ENCODE measurements around the gene ANKRD27. TPM values are rescaled to one million over a fixed set of nuclear protein-coding genes. Genes with fewer than 3 reads are reported as not detected.
"Not testable (repeated sequence)": the region's sequence is repeated elsewhere in the genome, so short reads cannot be mapped to it uniquely, and the experiment has no call there.

Gene ANKRD27
- total RNA-seq, 4 donors from 2014 or later = 33.2 to 48.0 (median 38.7) TPM

- no peak for DNase-seq
- no peaks in the 10 kb centered on the region for H3K9me3 ChIP-seq
- H3K27me3 ChIP-seq = no peaks in the 10 kb centered on the region
- H3K36me3 ChIP-seq = peaks cover 0 to 29% (median 0%) of the 10 kb centered on the region in 3 donors
- no peaks in the 10 kb centered on the region for H3K4me1 ChIP-seq
- no peak overlapping the region for H3K4me3 ChIP-seq
- no peak for TF ChIP-seq POLR2A (IDR thresholded peaks at IDR 0.05)
- no peak for TF ChIP-seq CTCF (IDR thresholded peaks at IDR 0.05)
- H3K27ac ChIP-seq = no peak overlapping the region
These were observed 42.5 kb upstream of the ANKRD27 start for GRCh38 chr19:32717496-32717895.

GRCh38 chr19:32716203-32716602 lies 41.2 kb upstream of the ANKRD27 start:
- not testable (repeated sequence) for H3K27ac ChIP-seq, H3K4me1 ChIP-seq, H3K4me3 ChIP-seq, DNase-seq, H3K27me3 ChIP-seq, H3K9me3 ChIP-seq
- peaks cover 0 to 38% (median 0%) of the 10 kb centered on the region in 3 donors for H3K36me3 ChIP-seq

GRCh38 chr19:32711747-32712146 lies 36.8 kb upstream of the ANKRD27 start:
- H3K27me3 ChIP-seq = no peaks in the 10 kb centered on the region
- peaks cover 0 to 58% (median 0%) of the 10 kb centered on the region in 3 donors for H3K36me3 ChIP-seq
- no peaks in the 10 kb centered on the region for H3K9me3 ChIP-seq
- DNase-seq = no peak
- H3K4me1 ChIP-seq = no peaks in the 10 kb centered on the region
- H3K27ac ChIP-seq = no peak overlapping the region
- TF ChIP-seq POLR2A (IDR thresholded peaks at IDR 0.05) (no peak), CTCF (IDR thresholded peaks at IDR 0.05) (no peak)
- no peak overlapping the region for H3K4me3 ChIP-seq

- Histone ChIP-seq H3K27me3 (no peaks in the 10 kb centered on the region), H3K36me3 (peaks cover 0 to 57% (median 0%) of the 10 kb centered on the region in 3 donors), H3K9me3 (peaks cover 0 to 7% (median 3%) of the 10 kb centered on the region in 4 donors), H3K4me3 (no peak overlapping the region), H3K4me1 (no peaks in the 10 kb centered on the region), H3K27ac (no peak overlapping the region)
- DNase-seq = no peak
- TF ChIP-seq CTCF (IDR thresholded peaks at IDR 0.05) (no peak), POLR2A (IDR thresholded peaks at IDR 0.05) (no peak)
These were observed 34.1 kb upstream of the ANKRD27 start for GRCh38 chr19:32709032-32709431.

GRCh38 chr19:32708457-32708856 lies 33.5 kb upstream of the ANKRD27 start:
- TF ChIP-seq POLR2A (IDR thresholded peaks at IDR 0.05) = no peak
- Histone ChIP-seq H3K27ac (no peak overlapping the region), H3K9me3 (peaks cover 0 to 11% (median 4%) of the 10 kb centered on the region in 4 donors), H3K36me3 (peaks cover 0 to 52% (median 0%) of the 10 kb centered on the region in 3 donors), H3K4me3 (no peak overlapping the region), H3K4me1 (no peaks in the 10 kb centered on the region), H3K27me3 (no peaks in the 10 kb centered on the region)
- no peak for DNase-seq

- not testable (repeated sequence) for DNase-seq, H3K27ac ChIP-seq, H3K4me1 ChIP-seq, H3K4me3 ChIP-seq, H3K27me3 ChIP-seq
- Histone ChIP-seq H3K9me3 (peaks cover 0 to 11% (median 4%) of the 10 kb centered on the region in 4 donors), H3K36me3 (peaks cover 0 to 30% (median 0%) of the 10 kb centered on the region in 3 donors)
These were observed 29.0 kb upstream of the ANKRD27 start for GRCh38 chr19:32704006-32704405.

- DNase-seq = peak in 1 of 3 donors; percentile 70
- Histone ChIP-seq H3K27me3 (no peaks in the 10 kb centered on the region), H3K4me3 (no peak overlapping the region), H3K36me3 (peaks cover 0 to 40% (median 0%) of the 10 kb centered on the region in 3 donors), H3K27ac (no peak overlapping the region), H3K4me1 (peaks cover 0 to 9% (median 0%) of the 10 kb centered on the region in 4 donors), H3K9me3 (peaks cover 0 to 11% (median 4%) of the 10 kb centered on the region in 4 donors)
- no peak for TF ChIP-seq POLR2A (IDR thresholded peaks at IDR 0.05)
These were observed 27.0 kb upstream of the ANKRD27 start for GRCh38 chr19:32702010-32702409.

- not testable (repeated sequence) for H3K27me3 ChIP-seq, DNase-seq, H3K27ac ChIP-seq, H3K4me3 ChIP-seq
- Histone ChIP-seq H3K9me3 (peaks cover 0 to 11% (median 4%) of the 10 kb centered on the region in 4 donors), H3K4me1 (peaks cover 0 to 21% (median 0%) of the 10 kb centered on the region in 4 donors), H3K36me3 (peaks cover 0 to 39% (median 0%) of the 10 kb centered on the region in 3 donors)
These were observed 25.1 kb upstream of the ANKRD27 start for GRCh38 chr19:32700129-32700528.

GRCh38 chr19:32696771-32697170 lies 21.8 kb upstream of the ANKRD27 start:
- H3K27me3 ChIP-seq, H3K9me3 ChIP-seq, H3K4me3 ChIP-seq: not testable (repeated sequence)
- peak overlapping the region in 2 of 4 donors; percentile 13 to 77 for H3K27ac ChIP-seq
- peaks cover 0 to 30% (median 0%) of the 10 kb centered on the region in 3 donors for H3K36me3 ChIP-seq
- peaks cover 0 to 44% (median 9%) of the 10 kb centered on the region in 4 donors for H3K4me1 ChIP-seq
- peak in 1 of 3 donors; percentile 77 for DNase-seq

GRCh38 chr19:32695506-32695905 lies 20.5 kb upstream of the ANKRD27 start:
- H3K27me3 ChIP-seq, H3K9me3 ChIP-seq, H3K27ac ChIP-seq, DNase-seq, H3K4me3 ChIP-seq: not testable (repeated sequence)
- Histone ChIP-seq H3K36me3 (peaks cover 0 to 28% (median 0%) of the 10 kb centered on the region in 3 donors), H3K4me1 (peaks cover 4 to 50% (median 9%) of the 10 kb centered on the region in 4 donors)

GRCh38 chr19:32694851-32695250 lies 19.9 kb upstream of the ANKRD27 start:
- H3K27ac ChIP-seq, H3K9me3 ChIP-seq, DNase-seq, H3K27me3 ChIP-seq: not testable (repeated sequence)
- H3K4me3 ChIP-seq = peak overlapping the region in 1 of 4 donors; percentile 86
- peaks cover 0 to 22% (median 0%) of the 10 kb centered on the region in 3 donors for H3K36me3 ChIP-seq
- peaks cover 4 to 53% (median 9%) of the 10 kb centered on the region in 4 donors for H3K4me1 ChIP-seq

GRCh38 chr19:32694316-32694715 lies 19.3 kb upstream of the ANKRD27 start:
- H3K27ac ChIP-seq = peak overlapping the region in 1 of 4 donors; percentile 40
- peaks cover 0 to 16% (median 0%) of the 10 kb centered on the region in 3 donors for H3K36me3 ChIP-seq
- not testable (repeated sequence) for H3K9me3 ChIP-seq, DNase-seq, H3K27me3 ChIP-seq
- H3K4me3 ChIP-seq = peak overlapping the region in 2 of 4 donors; percentile 86 to 90
- peaks cover 4 to 53% (median 9%) of the 10 kb centered on the region in 4 donors for H3K4me1 ChIP-seq

Data from Peyer's patch (tissue), 4 donors.